GM23338 (cell line): Measurements from ENCODE around the gene ATP8B2. TPM values are rescaled to one million over a fixed set of nuclear protein-coding genes. Genes with fewer than 3 reads are reported as not detected.

ENCODE experiments used
- ATAC-seq: fragments of 200-7000 bp; cut with Tn5 transposase; 3 replicates; pipeline ENCODE4 v1.9.1; 2020
- DNase-seq: peaks from one replicate; pipeline ENCODE4 v3.0.0-alpha.2; 2015; ENCODE audit warnings: low spot score
- H2AFZ ChIP-seq: fragments of 200-600 bp; sonication (generic); 2 replicates; pipeline ENCODE4 v1.8.0; 2016; ENCODE audit warnings: antibody characterized with exemption, mild to moderate bottlenecking, moderate library complexity
- H3F3A ChIP-seq: fragments of 200-600 bp; sonication (generic); replicated peaks from 2 replicates; pipeline ENCODE4 v1.8.0; 2017; ENCODE audit warnings: antibody characterized with exemption, mixed run types, low read depth
- H3K27ac ChIP-seq: fragments of 200-600 bp; sonication (generic); 2 replicates; pipeline ENCODE4 v1.6.1; 2016; ENCODE audit warnings: low read depth
- H3K27me3 ChIP-seq: fragments of 200-600 bp; sonication (generic); 2 replicates; pipeline ENCODE4 v1.8.0; 2016; ENCODE audit warnings: mild to moderate bottlenecking, mixed run types, moderate library complexity; ENCODE audit not compliant: insufficient read depth
- H3K36me3 ChIP-seq: fragments of 200-600 bp; sonication (generic); 2 replicates; pipeline ENCODE4 v1.8.0; 2016; ENCODE audit warnings: mild to moderate bottlenecking; ENCODE audit not compliant: insufficient read depth
- H3K4me1 ChIP-seq: fragments of 200-600 bp; sonication (generic); 2 replicates; pipeline ENCODE4 v1.8.0; 2016; ENCODE audit warnings: mild to moderate bottlenecking, moderate library complexity; ENCODE audit not compliant: insufficient read depth
- H3K4me2 ChIP-seq: fragments of 200-600 bp; sonication (generic); 2 replicates; pipeline ENCODE4 v1.7.1; 2017; ENCODE audit warnings: mixed run types
- H3K4me3 ChIP-seq: fragments of 200-600 bp; sonication (generic); 2 replicates; pipeline ENCODE4 v1.6.1; 2016; ENCODE audit warnings: mixed run types
- H3K79me2 ChIP-seq: fragments of 200-600 bp; sonication (generic); replicated peaks from 2 replicates; pipeline ENCODE4 v1.8.0; 2017; ENCODE audit warnings: mild to moderate bottlenecking; ENCODE audit not compliant: insufficient read depth
- H3K9me2 ChIP-seq: fragments of 200-600 bp; sonication (generic); 2 replicates; pipeline ENCODE4 v1.8.0; 2017; ENCODE audit not compliant: insufficient read depth
- H4K20me1 ChIP-seq: fragments of 200-600 bp; sonication (generic); replicated peaks from 2 replicates; pipeline ENCODE4 v1.8.0; 2017; ENCODE audit warnings: mild to moderate bottlenecking; ENCODE audit not compliant: insufficient read depth
- H3K27ac Mint-ChIP-seq: 2 replicates; pipeline ENCODE4 v1.8.0; 2020; ENCODE audit warnings: inconsistent platforms, mild to moderate bottlenecking, moderate library complexity, mixed read lengths
- H3K27me3 Mint-ChIP-seq: 3 replicates; pipeline ENCODE4 v1.8.0; 2022; ENCODE audit warnings: low read depth, mild to moderate bottlenecking, moderate library complexity, mixed read lengths, inconsistent platforms; ENCODE audit not compliant: insufficient read depth, poor library complexity
- H3K36me3 Mint-ChIP-seq: 3 replicates; pipeline ENCODE4 v1.8.0; 2021; ENCODE audit warnings: low read depth, mild to moderate bottlenecking, inconsistent platforms, moderate library complexity, mixed read lengths
- H3K4me1 Mint-ChIP-seq: 3 replicates; pipeline ENCODE4 v1.8.0; 2020; ENCODE audit warnings: mild to moderate bottlenecking, inconsistent platforms, mixed read lengths
- H3K4me3 Mint-ChIP-seq: 3 replicates; pipeline ENCODE4 v1.8.0; 2021; ENCODE audit warnings: moderate library complexity, mild to moderate bottlenecking, inconsistent platforms, mixed read lengths
- H3K9me3 Mint-ChIP-seq: 3 replicates; pipeline ENCODE4 v1.8.0; 2020; ENCODE audit warnings: moderate library complexity, mild to moderate bottlenecking, inconsistent platforms, mixed read lengths
- CREB1 ChIP-seq: fragments of 250-450 bp; sonication (Bioruptor Pico); IDR thresholded peaks from 2 replicates; pipeline ENCODE4 v1.5.0; 2020; ENCODE audit warnings: low read depth, mild to moderate bottlenecking, moderate library complexity
- CTCF ChIP-seq, 2 experiments: fragments of 200-600 bp in 1 of 2; sonication (generic) in 1 of 2; conservative IDR thresholded peaks; 2 replicates each; pipeline versions ENCODE4 v1.5.1 to v1.6.1; 2016 to 2017; ENCODE audit warnings: antibody characterized with exemption in 2 of 2, low read depth in 2 of 2, mild to moderate bottlenecking in 2 of 2, moderate library complexity in 1 of 2
- EZH2 ChIP-seq: fragments of 200-600 bp; sonication (generic); IDR thresholded peaks from one replicate; pipeline ENCODE4 v1.8.0; 2017; ENCODE audit warnings: antibody characterized with exemption, mild to moderate bottlenecking, low read depth; ENCODE audit not compliant: unreplicated experiment
- EZH2phosphoT487 ChIP-seq: fragments of 200-600 bp; sonication (generic); IDR thresholded peaks from one replicate; pipeline ENCODE4 v1.8.1; 2018; ENCODE audit warnings: antibody characterized with exemption; ENCODE audit not compliant: unreplicated experiment
- JUNB ChIP-seq: IDR thresholded peaks from one replicate; pipeline ENCODE4 v1.6.1; 2016; ENCODE audit warnings: antibody characterized with exemption; ENCODE audit not compliant: unreplicated experiment
- NANOG ChIP-seq: IDR thresholded peaks from 2 replicates; pipeline ENCODE4 v1.6.1; 2016; ENCODE audit warnings: antibody characterized with exemption, borderline replicate concordance
- POLR2AphosphoS5 ChIP-seq: IDR thresholded peaks from 2 replicates; pipeline ENCODE4 v1.6.1; 2016; ENCODE audit warnings: antibody characterized with exemption, low read depth
- REST ChIP-seq: IDR thresholded peaks from one replicate; pipeline ENCODE4 v1.6.1; 2018; ENCODE audit warnings: antibody characterized with exemption; ENCODE audit not compliant: unreplicated experiment
- STAT1 ChIP-seq: IDR thresholded peaks from one replicate; pipeline ENCODE4 v1.6.1; 2016; ENCODE audit warnings: antibody characterized with exemption; ENCODE audit not compliant: unreplicated experiment
- ZNF114 ChIP-seq: fragments of 250-450 bp; sonication (Bioruptor Pico); IDR thresholded peaks from 2 replicates; pipeline ENCODE4 v1.5.0; 2020; ENCODE audit warnings: mild to moderate bottlenecking, moderate library complexity
- ZNF331 ChIP-seq: fragments of 250-450 bp; sonication (Bioruptor Pico); IDR thresholded peaks from 2 replicates; pipeline ENCODE4 v1.5.0; 2020; ENCODE audit warnings: low read depth, mild to moderate bottlenecking, moderate library complexity
- polyA plus RNA-seq: library from polyadenylated mRNA; unstranded; fragments of >200 nt; fragmentation: Nextera tagmentation; extraction: Ambion mirVana; gene quantifications from 2 replicates; pipeline ENCODE4 v1.2.1, GENCODE V29; 2016
- total RNA-seq: library from RNA; depleted of rRNA; stranded (reverse); fragments of >200 nt; shearing (Covaris generic); gene quantifications from 2 replicates; pipeline ENCODE4 v1.2.3, GENCODE V29; 2014
- TF ChIP-seq, protein P1 (sequence below): fragments of 250-450 bp; sonication (Bioruptor Pico); IDR thresholded peaks from 2 replicates; pipeline ENCODE4 v1.5.0; 2020; ENCODE audit warnings: mild to moderate bottlenecking, moderate library complexity

ATP8B2 gene
- total and polyA plus RNA-seq, 2 experiments from 2014 or later = 11.0 to 112 TPM

DNA sequence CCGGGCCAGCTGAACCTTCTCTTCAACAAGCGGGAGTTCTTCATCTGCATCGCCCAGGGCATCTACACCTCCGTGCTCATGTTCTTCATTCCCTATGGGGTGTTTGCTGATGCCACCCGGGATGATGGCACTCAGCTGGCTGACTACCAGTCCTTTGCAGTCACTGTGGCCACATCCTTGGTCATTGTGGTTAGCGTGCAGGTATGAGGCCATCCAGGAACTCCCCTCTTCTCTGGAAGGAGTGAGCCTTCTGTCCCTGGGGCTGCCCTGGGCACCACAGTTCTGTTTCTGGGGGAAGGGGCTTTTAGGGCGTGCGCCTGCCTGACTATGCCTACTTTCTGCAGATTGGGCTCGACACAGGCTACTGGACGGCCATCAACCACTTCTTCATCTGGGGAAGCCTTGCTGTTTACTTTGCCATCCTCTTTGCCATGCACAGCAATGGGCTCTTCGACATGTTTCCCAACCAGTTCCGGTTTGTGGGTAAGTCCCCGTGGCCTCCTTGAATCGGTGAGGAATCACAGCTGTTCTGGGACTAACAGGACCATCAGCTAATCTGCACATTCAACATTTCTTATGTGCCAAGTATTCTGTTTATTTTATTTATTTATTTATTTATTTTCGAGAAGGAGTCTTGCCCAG lies 21.1 kb downstream of the ATP8B2 start:
- TF ChIP-seq CREB1 (CRISPR knock-in tag) = no peak
- TF ChIP-seq, protein P1, sequence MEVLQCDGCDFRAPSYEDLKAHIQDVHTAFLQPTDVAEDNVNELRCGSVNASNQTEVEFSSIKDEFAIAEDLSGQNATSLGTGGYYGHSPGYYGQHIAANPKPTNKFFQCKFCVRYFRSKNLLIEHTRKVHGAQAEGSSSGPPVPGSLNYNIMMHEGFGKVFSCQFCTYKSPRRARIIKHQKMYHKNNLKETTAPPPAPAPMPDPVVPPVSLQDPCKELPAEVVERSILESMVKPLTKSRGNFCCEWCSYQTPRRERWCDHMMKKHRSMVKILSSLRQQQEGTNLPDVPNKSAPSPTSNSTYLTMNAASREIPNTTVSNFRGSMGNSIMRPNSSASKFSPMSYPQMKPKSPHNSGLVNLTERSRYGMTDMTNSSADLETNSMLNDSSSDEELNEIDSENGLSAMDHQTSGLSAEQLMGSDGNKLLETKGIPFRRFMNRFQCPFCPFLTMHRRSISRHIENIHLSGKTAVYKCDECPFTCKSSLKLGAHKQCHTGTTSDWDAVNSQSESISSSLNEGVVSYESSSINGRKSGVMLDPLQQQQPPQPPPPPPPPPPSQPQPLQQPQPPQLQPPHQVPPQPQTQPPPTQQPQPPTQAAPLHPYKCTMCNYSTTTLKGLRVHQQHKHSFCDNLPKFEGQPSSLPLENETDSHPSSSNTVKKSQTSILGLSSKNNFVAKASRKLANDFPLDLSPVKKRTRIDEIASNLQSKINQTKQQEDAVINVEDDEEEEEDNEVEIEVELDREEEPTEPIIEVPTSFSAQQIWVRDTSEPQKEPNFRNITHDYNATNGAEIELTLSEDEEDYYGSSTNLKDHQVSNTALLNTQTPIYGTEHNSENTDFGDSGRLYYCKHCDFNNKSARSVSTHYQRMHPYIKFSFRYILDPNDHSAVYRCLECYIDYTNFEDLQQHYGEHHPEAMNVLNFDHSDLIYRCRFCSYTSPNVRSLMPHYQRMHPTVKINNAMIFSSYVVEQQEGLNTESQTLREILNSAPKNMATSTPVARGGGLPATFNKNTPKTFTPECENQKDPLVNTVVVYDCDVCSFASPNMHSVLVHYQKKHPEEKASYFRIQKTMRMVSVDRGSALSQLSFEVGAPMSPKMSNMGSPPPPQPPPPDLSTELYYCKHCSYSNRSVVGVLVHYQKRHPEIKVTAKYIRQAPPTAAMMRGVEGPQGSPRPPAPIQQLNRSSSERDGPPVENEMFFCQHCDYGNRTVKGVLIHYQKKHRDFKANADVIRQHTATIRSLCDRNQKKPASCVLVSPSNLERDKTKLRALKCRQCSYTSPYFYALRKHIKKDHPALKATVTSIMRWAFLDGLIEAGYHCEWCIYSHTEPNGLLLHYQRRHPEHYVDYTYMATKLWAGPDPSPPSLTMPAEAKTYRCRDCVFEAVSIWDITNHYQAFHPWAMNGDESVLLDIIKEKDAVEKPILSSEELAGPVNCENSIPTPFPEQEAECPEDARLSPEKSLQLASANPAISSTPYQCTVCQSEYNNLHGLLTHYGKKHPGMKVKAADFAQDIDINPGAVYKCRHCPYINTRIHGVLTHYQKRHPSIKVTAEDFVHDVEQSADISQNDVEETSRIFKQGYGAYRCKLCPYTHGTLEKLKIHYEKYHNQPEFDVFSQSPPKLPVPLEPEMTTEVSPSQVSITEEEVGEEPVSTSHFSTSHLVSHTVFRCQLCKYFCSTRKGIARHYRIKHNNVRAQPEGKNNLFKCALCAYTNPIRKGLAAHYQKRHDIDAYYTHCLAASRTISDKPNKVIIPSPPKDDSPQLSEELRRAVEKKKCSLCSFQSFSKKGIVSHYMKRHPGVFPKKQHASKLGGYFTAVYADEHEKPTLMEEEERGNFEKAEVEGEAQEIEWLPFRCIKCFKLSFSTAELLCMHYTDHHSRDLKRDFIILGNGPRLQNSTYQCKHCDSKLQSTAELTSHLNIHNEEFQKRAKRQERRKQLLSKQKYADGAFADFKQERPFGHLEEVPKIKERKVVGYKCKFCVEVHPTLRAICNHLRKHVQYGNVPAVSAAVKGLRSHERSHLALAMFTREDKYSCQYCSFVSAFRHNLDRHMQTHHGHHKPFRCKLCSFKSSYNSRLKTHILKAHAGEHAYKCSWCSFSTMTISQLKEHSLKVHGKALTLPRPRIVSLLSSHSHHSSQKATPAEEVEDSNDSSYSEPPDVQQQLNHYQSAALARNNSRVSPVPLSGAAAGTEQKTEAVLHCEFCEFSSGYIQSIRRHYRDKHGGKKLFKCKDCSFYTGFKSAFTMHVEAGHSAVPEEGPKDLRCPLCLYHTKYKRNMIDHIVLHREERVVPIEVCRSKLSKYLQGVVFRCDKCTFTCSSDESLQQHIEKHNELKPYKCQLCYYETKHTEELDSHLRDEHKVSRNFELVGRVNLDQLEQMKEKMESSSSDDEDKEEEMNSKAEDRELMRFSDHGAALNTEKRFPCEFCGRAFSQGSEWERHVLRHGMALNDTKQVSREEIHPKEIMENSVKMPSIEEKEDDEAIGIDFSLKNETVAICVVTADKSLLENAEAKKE (CRISPR knock-in tag) = no peak
- TF ChIP-seq REST = no peak
- no peak for TF ChIP-seq JUNB
- no peak for TF ChIP-seq EZH2
- TF ChIP-seq CTCF (conservative IDR thresholded peaks at IDR 0.05; ENCODE audit: low read depth in 2 of 2) = no peak
- no peak for TF ChIP-seq STAT1
- no peak for TF ChIP-seq NANOG
- TF ChIP-seq POLR2AphosphoS5 = no peak
- TF ChIP-seq ZNF114 (CRISPR knock-in tag) = no peak
- no peak for TF ChIP-seq EZH2phosphoT487
- no peak for TF ChIP-seq ZNF331 (CRISPR knock-in tag)
- peaks cover 7% of the 10 kb centered on the region for H4K20me1 ChIP-seq
- no peaks in the 10 kb centered on the region for H3K79me2 ChIP-seq
- peaks cover 7% of the 10 kb centered on the region for H3K4me1 Mint-ChIP-seq
- peaks cover 42% of the 10 kb centered on the region for H3K36me3 ChIP-seq
- no peaks in the 10 kb centered on the region for H3K9me2 ChIP-seq
- H3K27me3 ChIP-seq = no peaks in the 10 kb centered on the region
- H3K36me3 Mint-ChIP-seq = peaks cover 73% of the 10 kb centered on the region
- no peak for ATAC-seq
- no peaks in the 10 kb centered on the region for H3K9me3 Mint-ChIP-seq
- no peaks in the 10 kb centered on the region for H3K4me1 ChIP-seq
- peaks cover 7% of the 10 kb centered on the region for H3K27me3 Mint-ChIP-seq
- no peak overlapping the region for H3K27ac ChIP-seq
- H2AFZ ChIP-seq = no peak overlapping the region
- no peak overlapping the region for H3K27ac Mint-ChIP-seq
- no peak overlapping the region for H3K4me3 ChIP-seq
- H3K4me2 ChIP-seq = no peak overlapping the region
- DNase-seq = no peak
- H3K4me3 Mint-ChIP-seq = no peak overlapping the region
- no peaks in the 10 kb centered on the region; the same call in 1 of the 2 replicates for H3F3A ChIP-seq
